Activated CD4-positive, alpha-beta T cell treated with anti-CD3 and anti-CD28 coated beads, Interleukin-2, amount 10 ng/mL, durations not matched to agents 24 days and 14 days (primary cell): ENCODE measurements around the gene ZNF410. TPM values are rescaled to one million over a fixed set of nuclear protein-coding genes. Genes with fewer than 3 reads are reported as not detected.
"Not testable (repeated sequence)": the region's sequence is repeated elsewhere in the genome, so short reads cannot be mapped to it uniquely, and the experiment has no call there.

Source experiments
- DNase-seq: peaks from one replicate; pipeline ENCODE4 v3.0.0; 2022
- H3K27ac Mint-ChIP-seq: one replicate; pipeline ENCODE4 v1.8.0; 2022; ENCODE audit warnings: mild to moderate bottlenecking, mixed read lengths
- H3K27me3 Mint-ChIP-seq: one replicate; pipeline ENCODE4 v1.8.0; 2022; ENCODE audit warnings: mixed read lengths
- H3K36me3 Mint-ChIP-seq: one replicate; pipeline ENCODE4 v1.8.0; 2022; ENCODE audit warnings: low read depth, mild to moderate bottlenecking, mixed read lengths
- H3K4me1 Mint-ChIP-seq: one replicate; pipeline ENCODE4 v1.8.0; 2021; ENCODE audit warnings: mixed read lengths
- H3K4me3 Mint-ChIP-seq: one replicate; pipeline ENCODE4 v1.8.0; 2022; ENCODE audit warnings: mild to moderate bottlenecking, moderate library complexity, mixed read lengths
- H3K9me3 Mint-ChIP-seq: one replicate; pipeline ENCODE4 v1.8.0; 2021; ENCODE audit warnings: mixed read lengths
- intact Hi-C: fragments of 100-400 bp; cut with micrococcal nuclease; formaldehyde crosslinking; loops from one replicate; pipeline ENCODE4 v1.15.1; 2023
- total RNA-seq: library from RNA; stranded (reverse); gene quantifications from 2 replicates; pipeline ENCODE4 v1.2.3, GENCODE V29; 2022

ZNF410 gene
- total RNA-seq, 1 donor from 2014 or later = 70.2 TPM

- Mint-ChIP-seq H3K9me3 (no peaks in the 10 kb centered on the region), H3K27me3 (no peaks in the 10 kb centered on the region), H3K4me3 (no peak overlapping the region), H3K36me3 (peaks cover 55% of the 10 kb centered on the region), H3K27ac (peak overlapping the region; percentile 31), H3K4me1 (peaks cover 15% of the 10 kb centered on the region)
- intact Hi-C loops = no loop called here
- no peak for DNase-seq
These were observed 9.3 kb downstream of the ZNF410 start for GRCh38 chr14:73895939-73896338.

GRCh38 chr14:73896521-73896920 lies 9.9 kb downstream of the ZNF410 start:
- H3K27ac Mint-ChIP-seq = peak overlapping the region; percentile 18
- peaks cover 59% of the 10 kb centered on the region for H3K36me3 Mint-ChIP-seq
- peaks cover 15% of the 10 kb centered on the region for H3K4me1 Mint-ChIP-seq
- no peaks in the 10 kb centered on the region for H3K9me3 Mint-ChIP-seq
- no peaks in the 10 kb centered on the region for H3K27me3 Mint-ChIP-seq
- no peak overlapping the region for H3K4me3 Mint-ChIP-seq
- intact Hi-C loops = no loop called here
- no peak for DNase-seq

GRCh38 chr14:73903028-73903427 lies 16.4 kb downstream of the ZNF410 start:
- H3K9me3 Mint-ChIP-seq = no peaks in the 10 kb centered on the region
- no peaks in the 10 kb centered on the region for H3K27me3 Mint-ChIP-seq
- H3K4me1 Mint-ChIP-seq = no peaks in the 10 kb centered on the region
- no peak overlapping the region for H3K4me3 Mint-ChIP-seq
- no peak overlapping the region for H3K27ac Mint-ChIP-seq
- intact Hi-C loops = no loop called here
- peaks cover 61% of the 10 kb centered on the region for H3K36me3 Mint-ChIP-seq
- no peak for DNase-seq

GRCh38 chr14:73909681-73910080 lies 23.0 kb downstream of the ZNF410 start:
- H3K4me3 Mint-ChIP-seq = no peak overlapping the region
- intact Hi-C loops = no loop called here
- H3K9me3 Mint-ChIP-seq = no peaks in the 10 kb centered on the region
- peaks cover 80% of the 10 kb centered on the region for H3K36me3 Mint-ChIP-seq
- H3K27ac Mint-ChIP-seq = no peak overlapping the region
- DNase-seq = no peak
- H3K27me3 Mint-ChIP-seq = no peaks in the 10 kb centered on the region
- peaks cover 5% of the 10 kb centered on the region for H3K4me1 Mint-ChIP-seq

- Mint-ChIP-seq H3K4me3 (no peak overlapping the region), H3K36me3 (peaks cover 62% of the 10 kb centered on the region), H3K27me3 (no peaks in the 10 kb centered on the region), H3K27ac (no peak overlapping the region), H3K9me3 (no peaks in the 10 kb centered on the region), H3K4me1 (peaks cover 11% of the 10 kb centered on the region)
- no peak for DNase-seq
- intact Hi-C loops = no loop called here
These were observed 26.6 kb downstream of the ZNF410 start for GRCh38 chr14:73913256-73913655.

- intact Hi-C loops = no loop called here
- DNase-seq = no peak
- no peaks in the 10 kb centered on the region for H3K27me3 Mint-ChIP-seq
- no peak overlapping the region for H3K4me3 Mint-ChIP-seq
- no peak overlapping the region for H3K27ac Mint-ChIP-seq
- peaks cover 7% of the 10 kb centered on the region for H3K4me1 Mint-ChIP-seq
- H3K9me3 Mint-ChIP-seq = no peaks in the 10 kb centered on the region
- H3K36me3 Mint-ChIP-seq = peaks cover 52% of the 10 kb centered on the region
These were observed 29.7 kb downstream of the ZNF410 start for GRCh38 chr14:73916324-73916723.

- H3K4me3 Mint-ChIP-seq, DNase-seq, H3K4me1 Mint-ChIP-seq, H3K9me3 Mint-ChIP-seq, H3K27me3 Mint-ChIP-seq, intact Hi-C loops, H3K27ac Mint-ChIP-seq: not testable (repeated sequence)
- peaks cover 48% of the 10 kb centered on the region for H3K36me3 Mint-ChIP-seq
These were observed 32.8 kb downstream of the ZNF410 start for GRCh38 chr14:73919457-73919856.

GRCh38 chr14:73924337-73924736 lies 37.7 kb downstream of the ZNF410 start:
- Mint-ChIP-seq H3K36me3 (peaks cover 70% of the 10 kb centered on the region), H3K27me3 (no peaks in the 10 kb centered on the region), H3K4me1 (no peaks in the 10 kb centered on the region), H3K9me3 (no peaks in the 10 kb centered on the region), H3K4me3 (no peak overlapping the region), H3K27ac (peak overlapping the region; percentile 24)
- no peak for DNase-seq
- intact Hi-C loops = no loop called here

GRCh38 chr14:73935666-73936065 lies 49.0 kb downstream of the ZNF410 start:
- H3K9me3 Mint-ChIP-seq = no peaks in the 10 kb centered on the region
- no peak overlapping the region for H3K4me3 Mint-ChIP-seq
- peaks cover 30% of the 10 kb centered on the region for H3K36me3 Mint-ChIP-seq
- no peak overlapping the region for H3K27ac Mint-ChIP-seq
- no peaks in the 10 kb centered on the region for H3K4me1 Mint-ChIP-seq
- no peaks in the 10 kb centered on the region for H3K27me3 Mint-ChIP-seq
- intact Hi-C loops = no loop called here
- no peak for DNase-seq

- no peaks in the 10 kb centered on the region for H3K9me3 Mint-ChIP-seq
- DNase-seq = no peak
- peaks cover 25% of the 10 kb centered on the region for H3K36me3 Mint-ChIP-seq
- H3K4me1 Mint-ChIP-seq = no peaks in the 10 kb centered on the region
- H3K27ac Mint-ChIP-seq = no peak overlapping the region
- intact Hi-C loops = no loop called here
- H3K4me3 Mint-ChIP-seq = no peak overlapping the region
- no peaks in the 10 kb centered on the region for H3K27me3 Mint-ChIP-seq
These were observed 49.9 kb downstream of the ZNF410 start for GRCh38 chr14:73936548-73936947.

GRCh38 chr14:73937012-73937411 lies 50.4 kb downstream of the ZNF410 start:
- Mint-ChIP-seq H3K4me3 (no peak overlapping the region), H3K36me3 (peaks cover 21% of the 10 kb centered on the region), H3K9me3 (no peaks in the 10 kb centered on the region), H3K27ac (no peak overlapping the region), H3K4me1 (no peaks in the 10 kb centered on the region), H3K27me3 (no peaks in the 10 kb centered on the region)
- no peak for DNase-seq
- intact Hi-C loops = no loop called here

- Mint-ChIP-seq H3K4me3 (no peak overlapping the region), H3K36me3 (no peaks in the 10 kb centered on the region), H3K4me1 (peaks cover 2% of the 10 kb centered on the region), H3K9me3 (no peaks in the 10 kb centered on the region), H3K27ac (no peak overlapping the region), H3K27me3 (no peaks in the 10 kb centered on the region)
- DNase-seq = no peak
- intact Hi-C loops = no loop called here
These were observed 55.5 kb downstream of the ZNF410 start for GRCh38 chr14:73942180-73942579.

GRCh38 chr14:73943083-73943482 lies 56.4 kb downstream of the ZNF410 start:
- H3K27me3 Mint-ChIP-seq = no peaks in the 10 kb centered on the region
- H3K9me3 Mint-ChIP-seq = no peaks in the 10 kb centered on the region
- intact Hi-C loops = no loop called here
- H3K4me1 Mint-ChIP-seq = peaks cover 2% of the 10 kb centered on the region
- no peak overlapping the region for H3K4me3 Mint-ChIP-seq
- no peak overlapping the region for H3K27ac Mint-ChIP-seq
- H3K36me3 Mint-ChIP-seq = no peaks in the 10 kb centered on the region
- no peak for DNase-seq

GRCh38 chr14:73944432-73945158 lies 57.9 kb downstream of the ZNF410 start:
- Mint-ChIP-seq H3K4me1 (peaks cover 2% of the 10 kb centered on the region), H3K27me3 (no peaks in the 10 kb centered on the region), H3K9me3 (no peaks in the 10 kb centered on the region), H3K27ac (no peak overlapping the region), H3K4me3 (no peak overlapping the region), H3K36me3 (no peaks in the 10 kb centered on the region)
- no peak for DNase-seq
- intact Hi-C loops = no loop called here

GRCh38 chr14:73945159-73945670 lies 58.6 kb downstream of the ZNF410 start:
- Mint-ChIP-seq H3K4me3 (no peak overlapping the region), H3K36me3 (no peaks in the 10 kb centered on the region), H3K9me3 (no peaks in the 10 kb centered on the region), H3K4me1 (peaks cover 4% of the 10 kb centered on the region), H3K27ac (no peak overlapping the region), H3K27me3 (no peaks in the 10 kb centered on the region)
- no peak for DNase-seq
- intact Hi-C loops = no loop called here
